CD14-positive monocyte (primary cell): Measurements from ENCODE around the gene ADAMTS15. TPM values are rescaled to one million over a fixed set of nuclear protein-coding genes. Genes with fewer than 3 reads are reported as not detected.

Experiments
- DNase-seq, 3 donors: peaks; one replicate each; pipeline ENCODE4 v3.0.0-alpha.2; 2011 to 2022
- H2AFZ ChIP-seq: 2 replicates; pipeline ENCODE4 v1.6.0; 2012; ENCODE audit warnings: mild to moderate bottlenecking, low read depth, low read length, inconsistent platforms; ENCODE audit not compliant: insufficient read depth, poor library complexity, severe bottlenecking
- H3K27ac ChIP-seq, 2 donors: 1 replicate in 1 of 2; 2 replicates in 1 of 2; pipeline ENCODE4 v1.5.1; 2012 to 2013; ENCODE audit warnings: low read length in 2 of 2, control low read depth in 1 of 2, inconsistent platforms in 1 of 2, low read depth in 1 of 2, mild to moderate bottlenecking in 1 of 2
- H3K27me3 ChIP-seq, 2 donors: one replicate each; pipeline versions ENCODE4 v1.6.0 to v1.6.1; 2011 to 2013; ENCODE audit warnings: low read length in 2 of 2; ENCODE audit not compliant: control insufficient read depth in 2 of 2, insufficient read depth in 2 of 2
- H3K36me3 ChIP-seq, 2 donors: replicated peaks in 1 of 2; 1 replicate in 1 of 2; 2 replicates in 1 of 2; pipeline versions ENCODE4 v1.5.1 to v1.6.1; 2012 to 2013; ENCODE audit warnings: low read length in 2 of 2, control low read depth in 1 of 2, inconsistent platforms in 1 of 2, mild to moderate bottlenecking in 1 of 2; ENCODE audit not compliant: insufficient read depth in 2 of 2, control insufficient read depth in 1 of 2
- H3K4me1 ChIP-seq, 2 donors: 1 replicate in 1 of 2; 2 replicates in 1 of 2; pipeline versions ENCODE4 v1.5.1 to v1.6.1; 2012 to 2013; ENCODE audit warnings: low read length in 2 of 2, control low read depth in 1 of 2, inconsistent platforms in 1 of 2, mild to moderate bottlenecking in 1 of 2, moderate library complexity in 1 of 2; ENCODE audit not compliant: insufficient read depth in 2 of 2, control insufficient read depth in 1 of 2
- H3K4me2 ChIP-seq: replicated peaks from 2 replicates; pipeline ENCODE3; 2012; ENCODE audit warnings: low read length, moderate library complexity, mild to moderate bottlenecking; ENCODE audit not compliant: poor library complexity, severe bottlenecking; ENCODE audit errors: extremely low read depth
- H3K4me3 ChIP-seq, 3 experiments: fragments of 200-600 bp in 1 of 3; sonication (generic) in 1 of 3; replicated peaks in 1 of 3; 1 replicate in 2 of 3; 2 replicates in 1 of 3; pipeline ENCODE4 v1.5.1; 2011 to 2013; ENCODE audit warnings: low read length in 3 of 3, mild to moderate bottlenecking in 3 of 3, control low read depth in 2 of 3, low read depth in 2 of 3, inconsistent platforms in 1 of 3, moderate library complexity in 1 of 3
- H3K79me2 ChIP-seq: 2 replicates; pipeline ENCODE4 v1.6.0; 2012; ENCODE audit warnings: mild to moderate bottlenecking, control low read depth, inconsistent platforms, low read length, moderate library complexity; ENCODE audit not compliant: insufficient read depth
- H3K9ac ChIP-seq: 2 replicates; pipeline ENCODE4 v1.6.0; 2017; ENCODE audit warnings: low read length, mild to moderate bottlenecking; ENCODE audit not compliant: insufficient read depth, poor library complexity, severe bottlenecking
- H3K9me3 ChIP-seq, 2 donors: replicated peaks in 1 of 2; 1 replicate in 1 of 2; 2 replicates in 1 of 2; pipeline versions ENCODE4 v1.5.1 to v1.6.1; 2012 to 2013; ENCODE audit warnings: low read length in 2 of 2, control low read depth in 1 of 2; ENCODE audit not compliant: control insufficient read depth in 1 of 2, insufficient read depth in 1 of 2
- H4K20me1 ChIP-seq: 2 replicates; pipeline ENCODE4 v1.6.0; 2012; ENCODE audit warnings: mild to moderate bottlenecking, low read length, control low read depth, moderate library complexity; ENCODE audit not compliant: insufficient read depth
- H3K27ac Mint-ChIP-seq, 7 donors: one replicate each; pipeline ENCODE4 v1.8.0; 2020; ENCODE audit warnings: mild to moderate bottlenecking in 7 of 7, mixed read lengths in 7 of 7, moderate library complexity in 6 of 7, inconsistent platforms in 2 of 7
- H3K27me3 Mint-ChIP-seq, 3 donors: one replicate each; pipeline ENCODE4 v1.8.0; 2021 to 2022; ENCODE audit warnings: low read depth in 3 of 3, mild to moderate bottlenecking in 3 of 3, mixed read lengths in 3 of 3, moderate library complexity in 3 of 3, inconsistent platforms in 1 of 3
- H3K36me3 Mint-ChIP-seq, 2 donors: one replicate each; pipeline ENCODE4 v1.8.0; 2020; ENCODE audit warnings: mixed read lengths in 2 of 2, inconsistent platforms in 1 of 2, mild to moderate bottlenecking in 1 of 2
- H3K4me1 Mint-ChIP-seq: one replicate; pipeline ENCODE4 v1.8.0; 2020; ENCODE audit warnings: mild to moderate bottlenecking, mixed read lengths
- H3K4me3 Mint-ChIP-seq, 2 donors: one replicate each; pipeline ENCODE4 v1.8.0; 2020; ENCODE audit warnings: mild to moderate bottlenecking in 2 of 2, mixed read lengths in 2 of 2, moderate library complexity in 1 of 2
- H3K9me3 Mint-ChIP-seq, 7 donors: one replicate each; pipeline ENCODE4 v1.8.0; 2020 to 2022; ENCODE audit warnings: mixed read lengths in 7 of 7, mild to moderate bottlenecking in 6 of 7, moderate library complexity in 6 of 7, inconsistent platforms in 2 of 7
- CTCF ChIP-seq: fragments of 200-600 bp; IDR thresholded peaks from one replicate; pipeline ENCODE4 v1.8.0; 2022; ENCODE audit warnings: antibody characterized with exemption, mild to moderate bottlenecking
- WGBS: methylation state at CpG from one replicate; pipeline ENCODE4 v1.1.5; 2013; ENCODE audit warnings: missing lambda C conversion rate; ENCODE audit not compliant: insufficient coverage; 5-methylcytosine and 5-hydroxymethylcytosine counted together
- intact Hi-C, 2 donors: fragments of 100-400 bp; cut with micrococcal nuclease; formaldehyde crosslinking; loops; one replicate each; pipeline versions ENCODE4 v1.15.0 to v1.15.1; 2023
- polyA plus RNA-seq, 3 donors: library from polyadenylated mRNA; depleted of rRNA in 1 of 3; unstranded in 2 of 3; stranded (reverse) in 1 of 3; fragments of 300-500 nt in 2 of 3; fragments of >200 nt in 1 of 3; fragmentation: Illumina TruSeq in 2 of 3; gene quantifications; 1 replicate in 2 of 3; 2 replicates in 1 of 3; pipeline ENCODE4 v1.2.3, GENCODE V29; 2012 to 2021

Gene ADAMTS15
- polyA plus RNA-seq, 3 donors: not detected

GRCh38 chr11:130451231-130452019 is 3.0 kb downstream of the ADAMTS15 start:
- intact Hi-C loops: no loop called here
- no peak overlapping the region for H2AFZ ChIP-seq
- 87% methylated on average over 5 of the region's 6 CpGs for WGBS
- no peaks in the 10 kb centered on the region for H3K4me1 ChIP-seq
- no peak overlapping the region for H3K4me3 ChIP-seq
- no peak overlapping the region for H3K27ac ChIP-seq
- H3K36me3 ChIP-seq: no peaks in the 10 kb centered on the region
- H3K9me3 ChIP-seq: peaks cover 0 to 9% of the 10 kb centered on the region in 2 donors
- H3K27me3 ChIP-seq: peaks cover 34 to 56% of the 10 kb centered on the region in 2 donors
- no peak for DNase-seq
- no peak for TF ChIP-seq CTCF
- no peaks in the 10 kb centered on the region for H4K20me1 ChIP-seq
- Mint-ChIP-seq H3K27me3 (peaks cover 49 to 75% (median 57%) of the 10 kb centered on the region in 3 donors), H3K36me3 (peaks cover 0 to 2% of the 10 kb centered on the region in 2 donors), H3K27ac (no peak overlapping the region), H3K9me3 (peaks cover 0 to 13% (median 0%) of the 10 kb centered on the region in 7 donors), H3K4me1 (peaks cover 7% of the 10 kb centered on the region), H3K4me3 (no peak overlapping the region)
- no peaks in the 10 kb centered on the region for H3K79me2 ChIP-seq
- H3K9ac ChIP-seq: no peak overlapping the region
- H3K4me2 ChIP-seq: no peak overlapping the region

- Mint-ChIP-seq H3K27ac (no peak overlapping the region), H3K36me3 (peaks cover 0 to 2% of the 10 kb centered on the region in 2 donors), H3K9me3 (peaks cover 0 to 9% (median 0%) of the 10 kb centered on the region in 7 donors), H3K4me1 (peaks cover 7% of the 10 kb centered on the region), H3K27me3 (peaks cover 42 to 70% (median 50%) of the 10 kb centered on the region in 3 donors), H3K4me3 (no peak overlapping the region)
- Histone ChIP-seq H3K36me3 (no peaks in the 10 kb centered on the region), H3K9ac (no peak overlapping the region), H3K4me2 (no peak overlapping the region), H3K4me3 (no peak overlapping the region), H3K4me1 (no peaks in the 10 kb centered on the region), H4K20me1 (no peaks in the 10 kb centered on the region), H3K79me2 (no peaks in the 10 kb centered on the region), H2AFZ (no peak overlapping the region), H3K27ac (no peak overlapping the region), H3K9me3 (peaks cover 0 to 9% of the 10 kb centered on the region in 2 donors), H3K27me3 (peaks cover 29 to 49% of the 10 kb centered on the region in 2 donors)
- no peak for DNase-seq
- intact Hi-C loops: no loop called here
- TF ChIP-seq CTCF: no peak
- 100% methylated on average over 5 of the region's 9 CpGs for WGBS
Observed at GRCh38 chr11:130452176-130452575, 3.7 kb downstream of the ADAMTS15 start.
